WTC11 (cell line): Measurements from ENCODE around the gene CLIC6.

Source experiments
- ATF2 ChIP-seq: sonication (generic); formaldehyde crosslinking; IDR thresholded peaks from 2 replicates; pipeline ENCODE4 v1.8.1; 2022; ENCODE audit warnings: low read depth, missing genetic modification reagents, borderline replicate concordance
- CTCF ChIP-seq: fragments of 200-600 bp; IDR thresholded peaks from 2 replicates; pipeline ENCODE4 v1.8.0; 2022; ENCODE audit warnings: antibody characterized with exemption
- HMGA2 ChIP-seq: fragments of 250-450 bp; sonication (Bioruptor Pico); IDR thresholded peaks from 2 replicates; pipeline ENCODE4 v1.4.0; 2021; ENCODE audit warnings: mild to moderate bottlenecking, moderate library complexity
- MAX ChIP-seq: sonication (generic); formaldehyde crosslinking; IDR thresholded peaks from 2 replicates; pipeline ENCODE4 v1.8.0; 2022; ENCODE audit warnings: mild to moderate bottlenecking, missing genetic modification reagents
- NR2C2 ChIP-seq: sonication (generic); formaldehyde crosslinking; IDR thresholded peaks from 2 replicates; pipeline ENCODE4 v1.8.0; 2022; ENCODE audit warnings: mild to moderate bottlenecking, missing genetic modification reagents
- PRDM15 ChIP-seq: sonication (generic); formaldehyde crosslinking; IDR thresholded peaks from 2 replicates; pipeline ENCODE4 v1.8.0; 2022; ENCODE audit warnings: missing genetic modification reagents
- SMAD3 ChIP-seq: sonication (generic); formaldehyde crosslinking; IDR thresholded peaks from 2 replicates; pipeline ENCODE4 v1.8.0; 2022; ENCODE audit warnings: missing genetic modification reagents, mild to moderate bottlenecking, borderline replicate concordance
- ZMAT4 ChIP-seq: fragments of 250-450 bp; sonication (Bioruptor Pico); IDR thresholded peaks from 2 replicates; pipeline ENCODE4 v1.9.0; 2021; ENCODE audit warnings: mild to moderate bottlenecking

GRCh38 chr21:34690793-34691175 is 22.0 kb downstream of the CLIC6 start:
- TF ChIP-seq CTCF (no peak), NR2C2 (CRISPR knock-in tag) (no peak), SMAD3 (CRISPR knock-in tag) (no peak), ATF2 (no peak), PRDM15 (CRISPR knock-in tag) (no peak), ZMAT4 (CRISPR knock-in tag) (no peak), HMGA2 (CRISPR knock-in tag) (no peak), MAX (CRISPR knock-in tag) (no peak)
